GM21367 (cell line): ENCODE measurements around the gene RPTOR.

Experiments used
- ATAC-seq: cut with Tn5 transposase; IDR thresholded peaks from one replicate; pipeline ENCODE4 v1.9.1; 2021; ENCODE audit not compliant: unreplicated experiment

Gene RPTOR

GRCh38 chr17:80949451-80950421, 405.1 kb downstream of the RPTOR start:
- no peak for ATAC-seq

DNA sequence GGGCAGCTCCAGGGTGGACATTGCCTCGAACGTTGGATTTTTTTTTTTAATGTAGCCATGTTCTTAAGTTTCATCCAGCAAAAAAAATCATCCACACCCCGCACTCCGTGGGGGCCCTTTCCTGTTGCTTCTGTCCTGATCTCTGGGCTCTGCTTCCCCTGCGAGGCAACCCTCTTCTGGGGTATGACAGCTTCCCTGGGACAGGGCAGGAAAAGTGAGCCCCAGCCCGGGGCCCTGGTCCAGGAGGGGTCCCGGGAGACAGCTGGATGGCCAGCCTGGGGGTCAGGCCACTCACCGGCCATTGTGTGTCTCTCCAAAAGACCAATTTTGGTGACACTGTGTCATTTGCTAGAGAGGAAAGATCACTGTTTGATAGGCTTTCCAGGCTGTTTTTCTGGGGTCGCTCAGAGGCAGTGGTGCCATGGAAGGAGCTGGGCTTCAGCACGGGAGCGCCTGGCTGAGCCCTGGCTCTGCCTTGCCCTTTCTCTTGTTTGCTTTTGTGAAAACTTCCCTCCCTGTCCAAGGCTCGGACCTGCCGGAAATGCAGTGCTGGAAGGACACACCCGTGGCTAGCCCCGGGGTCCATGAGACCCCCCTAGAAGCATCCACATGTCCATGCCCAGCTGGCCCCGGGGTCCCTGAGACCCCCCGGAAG, 406.0 kb downstream of the RPTOR start:
- ATAC-seq = no peak

DNA sequence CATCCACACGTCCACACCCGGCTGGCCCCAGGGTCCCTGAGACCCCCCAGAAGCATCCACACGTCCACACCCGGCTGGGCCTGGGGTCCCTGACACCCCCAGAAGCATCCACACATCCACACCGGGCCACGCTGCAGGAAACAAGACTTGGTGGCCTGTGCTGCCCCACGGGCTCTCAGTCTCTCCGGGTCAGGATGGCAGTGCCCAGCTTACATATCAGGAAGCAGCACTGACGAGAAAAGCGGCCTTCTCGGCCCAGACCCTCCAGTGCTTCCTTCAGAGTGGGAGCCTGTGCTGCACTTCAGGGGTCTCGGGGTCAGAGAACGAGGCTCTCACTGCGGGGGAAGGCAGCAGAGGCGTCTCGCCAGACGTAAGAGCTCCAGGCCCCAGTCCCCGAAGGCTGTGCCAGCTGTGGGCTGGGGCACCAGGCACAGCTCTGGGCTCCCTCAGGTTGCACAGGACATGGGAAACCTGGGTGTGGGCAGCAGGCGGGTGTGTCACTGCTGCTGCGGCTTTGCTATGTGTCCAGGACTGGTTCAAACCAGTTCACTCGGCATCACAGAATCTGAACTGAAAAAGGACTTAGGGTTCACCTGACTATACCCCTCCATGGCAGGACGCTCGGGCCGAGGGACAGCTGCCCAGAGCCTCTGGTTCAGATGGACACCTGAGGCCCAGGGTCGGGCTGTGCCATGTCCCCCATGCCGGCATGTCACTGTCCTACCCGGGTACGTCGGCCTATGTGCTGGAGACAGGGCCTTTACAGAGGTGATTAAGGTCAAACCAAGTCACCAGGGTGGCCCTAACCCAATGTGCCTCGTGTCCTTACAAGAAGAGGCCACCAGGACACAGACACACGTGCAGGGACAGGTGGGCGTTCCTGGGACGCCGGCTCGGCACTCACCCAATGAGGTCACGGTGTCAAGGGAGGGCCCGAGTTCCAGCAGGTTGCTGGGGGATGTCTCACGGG, 406.8 kb downstream of the RPTOR start:
- ATAC-seq = no peak

DNA sequence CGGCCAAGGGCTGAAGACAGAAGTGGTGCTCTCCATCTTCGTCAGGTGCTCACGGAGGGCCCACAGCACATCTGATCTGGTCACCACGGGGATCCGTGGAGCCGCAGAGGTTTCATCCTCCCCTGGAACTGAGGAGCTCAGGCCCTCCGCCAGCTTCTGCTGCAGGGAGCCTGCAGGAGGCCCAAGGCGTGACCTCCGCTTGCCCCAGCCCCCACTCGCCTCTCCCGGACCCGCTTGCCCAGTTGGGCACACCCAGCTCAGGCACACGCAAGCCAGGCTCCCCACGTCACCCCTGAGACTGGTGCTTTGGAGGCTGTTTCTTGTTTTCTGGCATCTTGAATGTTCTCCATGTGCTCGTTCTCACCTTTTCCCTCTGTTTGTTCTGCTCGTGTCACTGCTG, 407.7 kb downstream of the RPTOR start:
- ATAC-seq = no peak

DNA sequence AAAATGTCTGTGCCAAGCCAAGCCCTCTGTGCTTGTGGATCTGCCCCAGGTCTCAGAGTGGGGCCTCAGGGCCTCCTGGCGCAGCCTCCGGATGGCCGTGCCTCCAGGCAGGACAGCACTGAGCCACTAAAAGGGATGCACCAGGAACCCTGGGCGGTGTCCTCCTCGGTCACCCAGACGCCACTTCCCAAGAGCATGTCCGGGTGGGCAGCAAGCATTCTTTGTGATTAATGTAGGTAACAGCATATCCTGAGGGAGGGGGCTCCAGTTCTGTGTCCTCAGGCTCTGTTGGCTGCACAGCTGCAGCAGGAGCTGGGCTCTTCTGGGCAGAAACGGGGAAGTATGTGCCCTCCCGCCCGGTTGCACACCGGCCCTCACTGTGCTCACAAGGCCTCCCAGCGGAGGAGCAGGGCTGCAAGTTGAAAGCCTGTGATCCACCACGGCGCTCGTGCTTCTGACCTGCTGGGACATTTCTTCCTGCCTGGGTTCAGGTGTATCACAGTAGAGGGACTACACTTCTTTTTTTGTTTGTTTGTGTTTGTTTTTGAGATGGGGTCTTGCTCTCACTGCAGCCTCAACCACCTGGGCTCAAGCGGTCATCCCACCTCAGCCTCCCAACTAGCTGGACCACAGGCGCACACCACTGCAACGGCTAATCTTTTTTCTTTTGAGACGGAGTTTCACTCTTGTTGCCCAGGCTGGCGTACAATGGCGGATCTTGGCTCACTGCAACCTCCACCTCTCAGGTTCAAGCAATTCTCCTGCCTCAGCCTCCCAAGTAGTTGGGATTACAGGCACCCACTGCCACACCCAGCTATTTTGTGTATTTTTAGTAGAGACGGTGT, 409.1 kb downstream of the RPTOR start:
- ATAC-seq = no peak

DNA sequence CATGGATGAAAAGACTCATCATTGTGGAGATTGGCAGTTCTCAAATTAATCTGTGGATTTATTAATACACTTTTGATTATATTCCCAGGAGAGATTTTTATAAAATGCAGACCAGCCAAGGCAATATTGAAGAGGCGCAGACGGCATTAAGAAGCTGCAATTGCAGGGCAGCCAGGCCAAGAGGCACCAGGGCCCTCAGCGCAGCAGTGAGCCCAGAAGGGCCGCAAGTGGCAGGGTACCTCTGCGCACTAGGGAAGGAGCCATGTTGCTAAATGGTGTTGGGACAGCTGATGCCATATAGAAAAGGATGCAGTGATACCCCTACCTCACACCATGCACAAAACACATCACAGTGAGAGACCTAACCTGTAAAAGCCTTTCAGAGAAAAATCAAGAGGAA, 410.4 kb downstream of the RPTOR start:
- no peak for ATAC-seq

- ATAC-seq = no peak
Measured at GRCh38 chr17:80955671-80956280, 411.1 kb downstream of the RPTOR start.

DNA sequence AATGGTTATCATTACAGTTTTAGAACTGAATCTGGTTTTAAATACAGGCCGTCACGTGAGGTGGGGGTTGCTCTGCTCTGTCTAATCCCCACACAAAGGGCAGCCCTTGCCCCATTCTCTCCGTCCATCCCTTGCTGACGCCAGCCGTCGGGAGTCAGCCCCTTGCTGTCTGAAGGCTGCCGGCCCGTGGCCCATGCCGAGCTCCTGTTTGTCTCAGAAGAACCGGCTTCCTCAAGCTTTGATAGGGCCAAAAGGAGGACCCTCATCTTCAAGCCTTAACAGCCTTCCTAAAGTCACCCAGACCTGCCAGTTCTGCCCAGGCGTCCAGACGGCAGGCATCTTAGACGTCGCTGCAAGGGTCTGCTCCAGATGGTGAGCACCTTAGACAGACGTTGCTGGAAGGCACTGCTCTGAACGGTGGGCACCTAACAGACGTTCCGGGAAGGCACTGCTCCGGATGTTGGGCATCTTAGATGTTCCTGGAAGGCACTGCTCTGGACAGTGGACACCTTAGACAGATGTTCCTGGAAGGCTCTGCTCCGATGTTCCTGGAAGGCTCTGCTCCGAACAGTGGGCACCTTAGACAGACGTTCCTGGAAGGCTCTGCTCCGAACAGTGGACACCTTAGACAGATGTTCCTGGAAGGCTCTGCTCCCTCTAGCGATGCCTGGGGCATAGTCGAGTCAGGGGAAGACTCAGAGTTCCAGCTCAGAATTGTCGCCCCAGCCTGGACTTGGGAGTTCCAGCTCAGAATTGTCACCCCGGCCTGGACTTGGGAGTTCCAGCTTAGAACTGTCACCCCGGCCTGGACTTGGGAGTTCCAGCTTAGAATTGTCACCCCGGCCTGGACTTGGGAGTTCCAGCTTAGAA, 411.9 kb downstream of the RPTOR start:
- ATAC-seq = no peak

DNA sequence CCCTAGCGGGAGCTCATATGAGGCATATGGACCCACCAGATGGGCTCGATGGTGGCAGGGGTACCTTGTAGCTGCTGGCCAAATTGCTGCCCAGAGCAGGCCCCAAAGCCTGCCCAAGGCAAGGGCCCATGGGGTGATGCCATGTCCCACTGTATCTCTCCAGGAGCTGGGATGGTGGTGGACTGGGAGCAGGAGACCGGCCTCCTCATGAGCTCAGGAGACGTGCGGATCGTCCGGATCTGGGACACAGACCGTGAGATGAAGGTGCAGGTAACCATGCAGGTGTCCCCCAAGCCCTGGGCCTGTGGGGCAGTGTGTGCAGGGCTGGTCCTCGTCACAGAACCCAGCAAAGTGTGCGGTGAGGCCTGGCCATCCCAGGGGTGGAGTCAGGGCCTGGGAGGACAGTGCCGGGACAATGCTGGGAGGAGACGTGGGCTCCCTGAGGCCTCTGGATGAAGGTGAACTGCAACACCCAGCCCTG, 412.9 kb downstream of the RPTOR start:
- no peak for ATAC-seq

DNA sequence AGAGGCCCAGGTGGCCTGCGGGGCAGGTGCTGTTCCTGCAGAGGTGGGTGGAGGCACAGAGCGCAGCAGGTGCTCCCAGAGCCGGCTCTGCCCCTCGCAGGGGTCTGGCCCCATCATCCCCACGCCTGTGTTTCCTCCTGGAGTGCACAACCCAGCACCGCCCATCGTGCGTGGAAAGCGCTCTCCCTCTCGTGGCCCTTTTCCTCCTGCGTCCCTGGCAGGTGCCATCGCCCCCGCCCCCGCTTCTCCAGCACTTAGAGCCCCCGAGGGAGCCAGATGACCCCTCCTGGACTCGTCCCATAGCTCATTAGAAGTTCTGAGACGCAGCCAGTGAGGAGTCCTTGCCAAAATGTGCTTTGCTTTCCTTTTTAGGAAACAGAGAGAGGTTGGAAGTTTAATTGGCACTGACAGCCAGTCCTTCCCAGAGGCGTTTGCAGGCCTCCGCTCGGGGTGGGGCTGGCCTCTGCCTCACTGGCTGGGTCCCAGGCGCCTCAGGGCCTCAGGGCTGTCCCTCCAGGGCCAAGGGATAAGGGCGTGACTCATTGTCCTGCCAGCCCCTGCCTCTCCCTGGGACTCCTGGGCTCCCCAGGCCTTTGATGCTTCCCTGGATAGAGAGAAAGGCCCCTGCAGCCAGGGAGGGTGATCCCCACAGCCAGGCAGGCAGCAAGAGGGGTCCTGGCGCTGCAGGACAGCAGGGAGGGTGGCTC, 414.8 kb downstream of the RPTOR start:
- no peak for ATAC-seq

GRCh38 chr17:80960037-80960796, 415.6 kb downstream of the RPTOR start:
- ATAC-seq = no peak

DNA sequence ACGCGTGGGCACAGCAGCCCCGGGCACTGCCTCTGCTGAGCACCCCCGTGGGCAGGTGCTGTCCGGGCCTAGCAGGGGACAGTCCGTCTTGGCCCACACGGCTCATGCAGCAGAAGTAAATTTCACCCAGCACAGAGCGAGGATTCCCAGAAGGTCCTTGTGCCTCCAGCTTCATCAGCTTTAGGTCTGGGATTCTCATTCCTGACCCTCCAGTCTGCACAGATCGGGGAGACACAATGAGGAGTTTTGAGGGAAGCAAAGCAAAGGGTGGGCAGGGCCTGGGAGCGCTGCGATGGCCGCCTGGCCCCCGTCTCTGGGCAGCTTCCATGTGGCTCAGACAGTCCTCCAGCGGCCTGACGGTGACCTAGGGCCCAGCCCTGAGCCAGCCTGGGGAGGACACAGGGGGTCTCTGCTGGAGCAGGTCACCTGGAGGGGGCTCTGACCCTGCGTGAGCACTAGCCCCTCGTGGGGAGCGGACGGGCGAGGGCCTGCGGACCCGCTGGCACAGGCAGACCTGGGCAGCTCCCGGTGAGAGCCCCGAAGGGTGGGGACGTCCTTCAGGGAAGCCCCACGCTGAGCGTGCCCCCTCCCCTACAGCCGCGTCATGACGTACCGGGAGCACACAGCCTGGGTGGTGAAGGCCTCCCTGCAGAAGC, 416.3 kb downstream of the RPTOR start:
- no peak for ATAC-seq

- no peak for ATAC-seq
Measured at GRCh38 chr17:80961541-80962330, 417.1 kb downstream of the RPTOR start.

GRCh38 chr17:80962356-80963329, 418.0 kb downstream of the RPTOR start:
- no peak for ATAC-seq
